GM18498 (cell line): ENCODE data around the gene PYGO2.
A peak's percentile ranks its signal among the peaks of the same experiment; 100 is the strongest.
"Not testable (repeated sequence)": the region's sequence is repeated elsewhere in the genome, so short reads cannot be mapped to it uniquely, and the experiment has no call there.

Experiments
- ATAC-seq: cut with Tn5 transposase; IDR thresholded peaks from one replicate; pipeline ENCODE4 v1.9.1; 2021; ENCODE audit warnings: mild to moderate bottlenecking, moderate library complexity; ENCODE audit not compliant: unreplicated experiment

The PYGO2 gene

DNA sequence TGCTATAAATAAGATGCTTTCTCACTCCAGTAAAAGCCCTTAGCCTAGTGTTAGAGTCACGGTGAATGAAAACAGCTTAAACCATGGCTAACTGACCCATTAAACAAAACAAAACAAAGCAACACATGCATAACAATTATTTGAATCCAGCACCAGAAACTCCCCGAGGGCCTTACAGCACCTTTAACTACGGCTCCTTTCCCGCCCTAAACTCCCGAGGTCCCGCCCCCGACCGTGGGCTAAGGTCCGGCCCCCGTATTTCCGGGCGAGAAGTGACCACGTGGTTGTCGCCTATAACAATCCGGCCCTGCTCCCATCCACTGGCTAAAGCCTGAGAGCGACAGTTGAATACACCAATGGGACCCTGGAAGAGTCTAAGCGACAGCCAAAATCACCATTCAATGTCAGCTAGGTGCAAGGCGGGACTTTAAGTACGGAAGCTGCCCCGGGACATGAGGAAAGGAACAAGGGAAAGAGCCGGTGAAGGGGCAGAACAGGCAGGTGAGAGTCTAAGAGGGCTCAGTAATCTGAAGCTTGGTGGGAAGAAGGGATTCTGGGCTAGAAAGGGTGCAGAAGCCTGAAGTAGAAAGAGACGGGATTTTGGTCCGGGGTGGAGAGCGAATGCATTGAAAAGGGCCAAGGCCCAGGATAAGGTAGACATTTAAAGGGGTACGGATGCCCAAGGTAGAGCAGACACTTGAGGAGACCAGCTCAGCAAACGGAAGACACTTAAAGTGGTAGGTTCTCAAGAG, 21.5 kb upstream of the PYGO2 start, which contains the start of gene FLAD1:
TSS of gene FLAD1 (plus strand) at position 448 of the 752 bp plus-strand sequence. CDS start 351 bp downstream, outside the sequence.
- peak; percentile 97 for ATAC-seq

DNA sequence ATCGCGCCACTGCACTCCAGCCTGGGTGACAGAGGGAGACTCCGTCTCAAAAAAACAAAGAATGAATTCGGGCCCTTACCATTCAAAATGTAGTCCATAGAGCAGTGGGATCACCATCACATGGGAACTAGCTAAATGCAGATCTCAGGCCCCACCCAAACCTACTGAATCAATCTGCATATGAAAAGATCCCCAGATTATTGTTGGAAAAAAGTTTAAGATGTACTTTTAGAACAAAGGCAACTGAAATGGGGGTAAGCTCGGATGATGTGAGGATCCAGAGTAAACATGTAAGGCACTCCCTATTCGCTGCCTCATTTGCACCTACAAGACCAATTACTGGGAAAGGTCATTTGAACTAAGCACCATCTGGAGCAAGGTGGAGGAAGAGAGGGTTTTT, 20.8 kb upstream of the PYGO2 start:
- ATAC-seq = no peak

DNA sequence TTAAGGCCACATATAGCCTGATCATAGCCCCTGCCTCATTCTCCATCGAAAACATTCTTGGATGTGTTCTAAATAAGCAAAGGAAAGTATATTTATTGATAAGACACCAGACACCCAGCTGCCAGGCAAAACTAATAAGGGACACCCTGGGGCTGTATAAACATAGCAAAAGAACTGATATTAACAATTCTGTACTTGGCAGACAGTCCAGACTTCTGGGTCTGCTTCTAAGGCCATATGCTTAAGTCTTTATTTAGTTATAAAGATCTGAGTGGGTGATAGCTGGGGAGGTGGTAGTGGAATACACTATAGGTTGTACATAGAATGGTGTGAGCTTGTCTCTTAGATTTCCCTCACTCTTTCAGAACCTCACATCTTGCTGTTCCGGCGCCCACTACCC, 16.8 kb upstream of the PYGO2 start:
- no peak for ATAC-seq

DNA sequence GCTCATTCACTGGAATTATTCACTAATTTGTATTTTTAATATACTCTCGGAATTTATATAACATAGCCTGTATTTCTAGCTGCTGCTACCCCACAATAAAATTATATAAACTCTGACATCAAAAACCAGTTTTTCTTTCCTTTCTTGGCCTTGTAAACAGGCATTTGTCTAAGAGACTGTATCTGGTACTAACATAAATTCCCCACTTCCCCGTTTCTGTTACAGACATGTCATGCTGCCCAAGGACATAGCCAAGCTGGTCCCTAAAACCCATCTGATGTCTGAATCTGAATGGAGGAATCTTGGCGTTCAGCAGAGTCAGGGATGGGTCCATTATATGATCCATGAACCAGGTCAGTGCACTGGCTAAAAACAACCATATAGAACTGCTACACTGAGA, 16.2 kb upstream of the PYGO2 start:
- ATAC-seq = not testable (repeated sequence)

DNA sequence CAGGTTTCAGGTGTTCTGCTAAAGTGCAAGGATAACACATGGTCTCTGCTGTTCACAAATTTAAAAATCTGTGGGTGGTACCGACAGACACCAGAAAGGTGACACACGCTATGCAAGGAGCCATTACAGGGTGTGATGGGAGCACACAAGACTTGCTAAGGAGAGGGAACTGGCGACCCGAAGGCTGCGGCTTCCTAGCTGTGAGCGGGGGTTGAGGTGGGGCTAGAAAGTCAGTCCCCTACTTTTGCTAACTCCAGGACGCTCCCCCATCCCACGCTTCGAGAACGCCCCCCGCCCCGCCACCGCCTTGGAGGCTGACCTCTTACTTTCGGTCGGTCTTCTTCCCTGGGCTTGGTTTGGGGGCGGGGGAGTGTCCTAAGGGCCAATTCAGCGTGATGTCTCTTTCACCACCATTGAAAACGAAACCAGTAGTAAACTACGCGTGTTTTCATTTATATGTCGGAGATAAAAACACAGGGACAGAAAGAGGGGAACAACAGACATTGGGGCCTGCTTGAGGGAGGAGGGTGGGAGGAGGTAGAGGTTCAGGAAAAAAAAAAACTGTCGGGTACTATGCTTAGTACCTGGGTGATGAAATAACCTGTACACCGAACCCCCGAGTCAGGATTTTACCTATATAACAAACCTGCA, 14.0 kb upstream of the PYGO2 start:
- ATAC-seq = no peak

DNA sequence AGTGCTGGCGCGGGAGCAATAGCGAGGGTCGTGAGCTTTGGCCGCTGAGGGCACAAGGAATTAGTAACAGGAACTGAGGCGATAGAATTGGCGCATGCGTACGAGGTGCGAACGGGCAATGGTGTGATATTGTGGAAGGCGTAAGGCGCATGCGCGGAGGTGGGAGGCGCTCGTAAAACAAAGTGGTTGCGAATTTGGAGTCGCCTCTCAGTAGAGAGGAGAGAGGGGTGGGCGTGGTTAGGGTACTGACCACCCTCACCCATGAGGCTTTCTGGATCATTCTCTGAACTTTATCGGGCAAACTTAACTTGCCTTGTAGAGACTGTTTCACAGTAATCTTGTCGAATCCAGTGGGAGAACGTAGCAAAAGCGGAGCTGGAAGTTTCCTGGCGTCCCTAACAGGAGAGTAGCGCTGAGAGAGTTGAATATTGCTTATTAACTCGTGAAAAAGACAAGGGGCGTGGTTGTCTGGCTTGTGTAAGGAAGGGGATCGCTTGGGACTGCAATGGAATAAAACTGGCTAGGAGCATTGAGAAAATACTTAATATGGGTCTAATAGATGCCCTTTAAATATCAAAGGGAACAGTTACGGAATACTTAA, 13.3 kb upstream of the PYGO2 start:
- ATAC-seq = peak; percentile 49

DNA sequence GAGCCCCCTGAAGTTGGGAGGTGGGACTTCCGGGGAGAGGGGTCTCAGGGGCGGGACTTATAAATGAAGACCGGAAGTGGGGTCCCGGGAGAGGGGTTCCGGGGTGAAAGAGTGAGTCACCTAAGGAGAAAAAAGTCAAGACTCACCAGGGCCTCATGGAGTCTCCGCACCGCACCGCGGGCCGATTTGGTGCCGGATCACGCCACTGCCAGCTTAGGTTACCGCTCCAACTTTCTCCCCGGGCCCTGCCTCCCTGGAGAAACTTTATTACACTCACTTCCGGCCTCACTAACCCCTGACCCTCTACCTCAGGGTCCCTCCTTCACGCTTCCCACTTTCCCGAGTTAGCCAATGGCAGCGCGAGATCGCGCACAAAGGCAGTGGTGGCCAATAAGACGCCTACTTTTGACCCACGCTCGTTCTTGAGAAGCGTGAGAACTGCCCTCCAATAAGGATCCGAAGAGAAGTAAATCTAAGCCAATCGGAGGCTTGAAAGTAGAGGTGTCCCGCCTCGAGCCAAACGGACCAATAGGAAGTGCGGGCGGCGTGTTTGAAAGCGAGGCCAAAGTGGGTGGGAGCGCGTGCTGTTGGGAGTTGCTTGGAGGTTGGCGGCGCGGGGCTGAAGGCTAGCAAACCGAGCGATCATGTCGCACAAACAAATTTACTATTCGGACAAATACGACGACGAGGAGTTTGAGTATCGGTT, 12.7 kb upstream of the PYGO2 start, which contains the start of gene CKS1B:
TSS of gene CKS1B (plus strand) at position 580 of the 706 bp plus-strand sequence. CDS start at position 645, 65 bp downstream.
- ATAC-seq = peak; percentile 76

DNA sequence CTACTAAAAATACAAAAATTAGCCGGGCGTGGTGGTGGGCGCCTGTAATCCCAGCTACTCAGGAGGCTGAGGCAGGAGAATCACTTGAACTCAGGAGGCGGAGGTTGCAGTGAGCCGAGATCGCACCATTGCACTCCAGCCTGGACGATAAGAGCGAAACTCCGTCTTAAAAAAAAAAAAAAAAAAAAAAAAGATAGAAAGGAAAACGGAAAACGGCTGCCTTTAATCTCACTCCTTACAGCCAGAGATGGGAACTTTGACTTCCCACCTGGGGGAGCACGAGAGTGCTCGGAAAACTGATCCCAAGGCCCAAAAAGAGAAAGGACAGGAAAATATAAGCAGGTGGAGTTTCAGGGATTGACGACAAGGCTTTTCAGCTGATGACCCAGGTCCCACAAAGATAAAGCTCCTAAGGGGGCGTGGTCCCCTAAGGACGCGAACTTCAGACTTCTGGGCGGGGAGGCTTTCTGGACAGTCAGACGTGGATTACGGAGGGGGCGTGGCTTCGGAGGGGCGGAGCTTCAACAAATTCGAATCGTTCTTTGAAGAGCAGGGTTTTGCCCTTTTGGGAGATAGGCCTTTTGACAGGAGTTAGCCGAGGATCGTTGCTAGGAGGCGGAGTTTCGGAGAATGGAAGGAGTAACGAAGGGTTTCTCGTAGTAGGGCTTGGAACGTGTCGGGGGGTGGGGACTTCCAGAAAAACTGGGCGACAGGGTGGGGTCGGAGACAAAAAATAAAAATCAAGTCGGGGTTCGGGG, 11.9 kb upstream of the PYGO2 start:
- ATAC-seq = peak; percentile 25

DNA sequence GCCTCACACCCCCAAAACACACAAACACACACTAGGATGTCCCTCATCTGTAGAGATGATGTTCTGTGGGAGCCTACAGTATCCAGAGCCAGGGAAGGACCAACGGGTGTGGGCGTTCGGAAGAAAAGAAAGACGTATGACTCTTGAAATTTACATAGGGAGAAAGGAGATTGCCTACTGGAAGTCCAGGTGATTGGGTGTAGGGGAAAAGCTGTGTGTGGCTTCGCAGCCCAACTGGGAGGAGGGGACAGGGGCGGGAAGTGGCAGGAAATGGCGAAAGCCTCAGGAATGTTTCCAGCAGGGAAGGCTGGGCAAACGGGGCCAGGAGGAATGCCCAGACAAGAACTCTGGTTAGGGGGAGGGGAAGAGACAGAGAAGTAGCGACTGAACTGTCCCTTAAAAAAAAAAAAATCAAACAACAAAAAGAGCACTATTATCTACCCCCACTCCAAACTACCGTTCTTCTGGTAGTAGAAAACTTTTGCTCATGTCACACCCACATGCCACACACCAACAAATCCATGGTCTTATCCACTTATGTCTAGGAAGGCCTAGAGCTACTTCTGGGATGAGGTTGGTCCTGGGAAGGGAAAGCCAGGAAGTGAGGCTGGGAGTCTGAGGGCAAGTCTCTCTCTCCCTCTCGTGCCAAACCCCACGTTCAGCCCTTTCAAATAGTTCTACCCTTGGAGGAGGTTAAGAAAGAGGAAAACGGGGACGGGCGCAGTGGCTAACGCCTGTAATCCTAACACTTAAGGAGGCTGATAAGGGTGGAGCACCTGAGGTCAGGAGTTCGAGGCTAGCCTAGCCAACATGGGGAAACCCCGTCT, 11.1 kb upstream of the PYGO2 start:
- no peak for ATAC-seq

DNA sequence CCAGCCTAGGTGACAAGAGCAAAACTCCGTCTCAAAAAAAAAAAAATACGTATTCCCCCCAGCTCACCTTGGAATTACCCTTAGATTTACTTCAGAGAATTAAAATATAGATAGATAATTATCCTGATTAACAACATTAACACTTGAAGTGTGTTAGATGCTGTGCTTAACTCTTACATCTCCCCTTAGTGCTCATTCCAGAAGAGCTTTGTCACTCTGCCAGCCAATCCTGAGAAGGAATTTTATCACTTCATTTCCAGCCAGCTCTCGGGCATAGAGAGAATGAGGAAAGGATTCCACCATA, 10.6 kb upstream of the PYGO2 start:
- ATAC-seq = no peak

DNA sequence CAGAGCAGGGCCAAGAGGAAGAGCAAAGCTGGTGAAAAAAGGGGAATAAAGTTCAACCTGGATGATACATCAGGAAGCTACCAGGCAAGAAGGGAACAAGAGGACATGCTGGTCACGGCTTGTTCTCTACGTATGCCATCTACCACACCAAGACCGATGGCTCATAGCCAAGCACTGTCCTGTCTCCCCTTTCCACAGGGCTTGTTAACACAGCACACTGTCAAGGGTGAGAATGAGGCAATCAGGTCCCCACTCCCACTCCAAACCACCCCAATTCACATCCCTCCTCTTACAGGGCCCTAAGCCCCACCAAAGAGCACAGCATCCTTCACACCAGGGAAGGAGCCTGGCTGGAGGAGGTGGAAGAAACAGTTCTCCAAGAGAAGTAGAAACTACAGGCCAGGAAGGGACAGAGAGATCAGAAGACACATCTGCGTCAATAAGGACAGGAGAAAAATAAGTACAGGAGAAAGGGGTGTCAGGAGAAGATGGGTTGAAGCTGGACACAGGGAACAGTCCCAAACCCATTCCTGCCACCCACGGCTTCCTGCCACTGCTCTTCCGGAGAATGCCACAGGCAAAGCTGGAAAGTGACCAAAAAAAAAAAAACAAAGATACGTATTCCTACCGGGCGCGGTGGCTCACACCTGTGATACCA, 9.9 kb upstream of the PYGO2 start:
- ATAC-seq = no peak

DNA sequence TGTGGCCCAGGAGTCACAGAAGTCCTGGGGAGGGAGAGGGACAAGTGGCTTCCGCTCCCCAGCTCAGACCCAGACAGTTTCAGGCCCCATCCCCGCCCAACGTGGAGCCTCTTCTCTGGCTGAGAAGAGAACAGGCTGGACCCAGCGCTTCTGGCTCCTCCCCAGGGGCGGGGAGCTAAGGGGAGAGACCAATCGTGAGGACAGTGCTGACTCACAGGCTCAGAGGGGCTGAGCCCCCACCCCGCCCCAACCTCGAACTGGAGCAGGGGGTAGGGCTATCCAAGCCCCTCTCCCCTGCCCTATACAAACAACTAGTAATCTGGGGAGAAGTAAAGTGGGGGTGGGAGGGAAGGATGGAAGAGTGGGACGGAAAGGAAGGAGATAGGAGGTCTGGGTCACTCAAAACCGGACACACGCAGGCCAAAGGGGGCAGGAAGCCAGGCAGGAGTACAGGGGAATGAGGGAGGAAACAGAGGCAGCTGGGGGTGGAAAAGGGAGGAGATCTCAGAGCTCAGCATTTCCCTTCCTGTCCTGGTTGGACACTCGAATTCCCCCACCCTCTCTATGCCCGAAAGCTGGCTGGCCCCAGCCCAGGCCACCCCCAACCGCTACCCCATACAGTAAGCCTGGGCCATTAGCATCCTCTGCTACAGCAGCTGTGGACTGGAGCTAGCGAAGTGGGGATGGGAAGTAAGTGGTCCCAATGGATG, 9.2 kb upstream of the PYGO2 start, which contains the start of gene SHC1:
TSS of gene SHC1 (minus strand) at position 117 of the 710 bp plus-strand sequence. CDS start 221 bp downstream, outside the sequence.
- ATAC-seq = no peak

DNA sequence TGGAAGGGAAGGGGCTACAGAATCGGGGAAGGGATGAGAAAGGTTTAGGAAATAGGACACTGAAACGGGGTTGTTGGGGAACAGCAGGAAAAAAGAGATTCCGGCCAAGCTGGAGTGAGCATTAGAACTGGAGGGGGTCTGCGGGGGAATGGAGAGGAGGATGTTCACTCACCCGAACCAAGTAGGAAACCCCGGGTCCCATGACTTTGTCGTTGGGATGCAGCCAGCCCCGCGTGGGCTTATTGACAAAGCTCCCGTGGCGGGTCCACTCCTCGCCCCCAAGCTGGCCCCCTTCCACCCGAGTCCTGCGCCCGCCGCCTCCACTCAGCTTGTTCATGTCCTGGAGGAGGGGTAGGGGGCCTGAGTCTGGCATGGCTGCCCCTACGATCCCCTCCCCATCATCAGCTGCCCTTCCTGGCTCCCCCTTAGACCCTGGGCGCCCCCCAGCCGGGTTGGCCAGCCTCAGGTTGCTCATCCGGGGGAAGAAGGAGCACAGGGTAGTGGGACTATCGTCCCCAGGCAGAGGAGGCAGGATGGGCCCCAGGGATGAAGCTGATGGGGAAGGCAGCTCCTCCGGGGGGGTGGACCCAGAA, 8.4 kb upstream of the PYGO2 start:
- ATAC-seq = no peak

DNA sequence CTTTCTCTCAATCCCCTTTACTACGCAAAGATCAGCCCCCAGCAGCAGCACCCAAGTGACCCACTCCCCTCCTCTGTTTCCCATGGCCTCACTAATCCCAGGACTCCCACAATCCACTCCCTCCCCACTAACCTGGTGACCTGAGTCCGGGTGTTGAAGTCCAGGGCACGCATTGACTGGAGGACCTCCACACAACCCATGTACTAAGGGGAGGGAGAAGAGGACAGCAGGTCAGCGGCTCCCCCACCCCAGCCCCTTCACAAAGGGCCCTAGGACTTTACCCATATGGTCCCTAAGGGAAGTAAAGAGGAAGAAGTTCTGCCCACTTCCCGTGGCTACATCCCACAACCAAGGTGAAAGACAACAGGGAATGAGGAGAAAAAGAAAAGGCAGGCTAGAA, 7.7 kb upstream of the PYGO2 start:
- ATAC-seq = no peak

DNA sequence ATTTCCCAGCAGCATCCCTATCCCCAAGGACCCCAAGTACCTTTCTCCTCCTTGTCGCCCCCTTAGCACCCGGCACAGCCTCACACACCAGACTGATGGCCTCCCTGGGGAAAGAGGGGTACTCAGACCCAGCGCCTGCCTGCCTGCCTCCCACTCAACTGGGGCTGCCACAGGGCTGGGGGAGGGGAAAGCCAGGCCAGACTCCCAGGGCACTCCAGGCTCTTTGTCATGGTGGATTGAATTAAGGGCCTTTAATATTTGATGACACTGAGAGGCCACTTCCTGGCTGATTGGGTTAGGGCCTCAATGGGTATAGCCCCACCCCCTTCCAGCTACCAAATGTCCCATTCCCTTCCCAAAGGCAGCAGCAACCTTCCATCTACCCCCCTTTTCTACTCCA, 7.1 kb upstream of the PYGO2 start:
- ATAC-seq = no peak

DNA sequence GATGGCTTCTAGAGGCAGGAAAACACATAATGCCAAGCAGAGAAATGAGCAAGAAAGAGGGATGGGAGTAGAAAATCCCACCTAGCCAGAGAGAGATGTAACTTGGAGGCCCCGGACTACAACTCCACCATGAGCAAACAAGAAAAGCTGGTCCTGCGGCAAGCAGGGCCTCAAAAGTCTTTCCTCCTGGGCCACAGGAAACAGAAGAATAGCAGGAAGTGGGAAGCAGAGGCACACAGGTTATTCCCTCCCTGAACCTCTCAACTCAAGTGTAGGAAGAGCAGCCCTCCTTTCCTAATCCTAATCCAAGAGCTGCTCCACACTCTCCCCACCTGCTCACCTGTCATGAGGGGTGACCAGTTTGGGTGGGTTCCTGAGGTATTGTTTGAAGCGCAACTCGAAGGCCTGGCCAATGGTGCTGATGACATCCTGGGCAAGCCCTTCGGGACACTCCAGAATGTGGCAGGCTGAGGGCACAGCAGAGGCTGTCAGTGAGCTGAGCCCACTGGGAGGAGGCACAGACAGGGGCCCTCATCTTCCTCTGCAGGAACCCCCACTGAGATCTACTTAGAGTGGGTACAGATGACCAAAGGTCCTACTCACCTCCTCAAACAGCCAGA, 5.9 kb upstream of the PYGO2 start:
- no peak for ATAC-seq

DNA sequence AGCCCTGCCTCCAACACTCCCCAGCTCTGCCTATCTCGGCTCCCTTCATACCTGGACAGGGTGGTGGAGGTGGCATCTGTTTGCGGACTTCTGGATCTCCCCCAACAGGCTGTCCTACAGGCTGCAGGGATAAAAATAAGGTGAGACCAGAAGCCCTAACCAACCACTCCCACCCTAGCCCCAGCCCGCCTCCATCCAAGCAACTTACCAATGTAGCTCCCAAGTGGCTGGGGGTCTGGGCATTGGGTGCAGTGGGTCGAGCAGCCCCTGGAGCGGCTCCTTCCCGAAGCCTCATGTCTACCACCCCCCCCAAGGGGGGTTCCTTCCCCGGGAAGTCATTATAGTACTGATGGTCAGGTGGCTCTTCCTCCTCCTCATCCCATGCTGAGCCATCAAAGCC, 4.5 kb upstream of the PYGO2 start:
- ATAC-seq = no peak

DNA sequence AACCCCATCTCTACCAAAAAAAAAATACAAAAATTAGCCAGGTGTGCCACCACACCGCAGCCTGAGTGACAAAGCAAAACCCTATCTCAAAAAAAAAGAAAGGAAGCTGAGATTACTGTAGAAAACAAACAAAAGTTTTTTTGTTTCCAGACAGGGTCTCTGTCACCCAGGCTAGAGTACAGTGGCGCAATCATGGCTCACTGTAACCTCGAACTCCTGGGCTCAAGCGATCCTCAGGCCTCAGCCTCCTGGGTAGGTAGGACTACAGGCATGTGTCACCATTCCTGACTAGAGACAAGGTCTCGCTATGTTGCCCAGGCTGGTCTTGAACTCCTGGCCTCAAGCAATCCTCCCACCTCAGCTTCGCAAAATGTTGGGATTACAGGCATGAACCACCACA, 2.8 kb upstream of the PYGO2 start:
- no peak for ATAC-seq
